Esophagus muscularis mucosa (tissue), 4 donors: ENCODE results near the gene CBLN3. TPM values are rescaled to one million over a fixed set of nuclear protein-coding genes. Genes with fewer than 3 reads are reported as not detected.
"Not testable (repeated sequence)": the region's sequence is repeated elsewhere in the genome, so short reads cannot be mapped to it uniquely, and the experiment has no call there.

Source experiments
- DNase-seq: peaks from one replicate; pipeline ENCODE4 v3.0.0-alpha.2; 2017; ENCODE audit errors: extremely low spot score
- H3K27ac ChIP-seq, 4 donors: fragments of 200-600 bp; sonication (generic); replicated peaks in 1 of 4; 1 replicate in 3 of 4; 2 replicates in 1 of 4; pipeline ENCODE4 v1.5.1; 2016 to 2019; ENCODE audit warnings: mild to moderate bottlenecking in 1 of 4
- H3K27me3 ChIP-seq, 4 donors: fragments of 200-600 bp; sonication (generic); one replicate each; pipeline versions ENCODE4 v1.5.1 to v1.6.0; 2016 to 2019
- H3K36me3 ChIP-seq, 4 donors: fragments of 200-600 bp; sonication (generic); one replicate each; pipeline ENCODE4 v1.5.1; 2016 to 2019
- H3K4me1 ChIP-seq, 4 donors: fragments of 200-600 bp; sonication (generic); one replicate each; pipeline ENCODE4 v1.5.1; 2016 to 2019
- H3K4me3 ChIP-seq, 4 donors: fragments of 200-600 bp; sonication (generic); 1 replicate in 2 of 4; 2 replicates in 2 of 4; pipeline ENCODE4 v1.5.1; 2016 to 2019; ENCODE audit warnings: mild to moderate bottlenecking in 4 of 4, moderate library complexity in 1 of 4
- H3K9me3 ChIP-seq, 4 donors: fragments of 200-600 bp; sonication (generic); 1 replicate in 3 of 4; 2 replicates in 1 of 4; pipeline ENCODE4 v1.5.1; 2016 to 2019
- EP300 ChIP-seq: sonication (generic); formaldehyde crosslinking; IDR thresholded peaks from one replicate; pipeline ENCODE4 v1.6.1; 2017; ENCODE audit warnings: antibody characterized with exemption
- POLR2A ChIP-seq: fragments of 450-650 bp; IDR thresholded peaks from one replicate; pipeline ENCODE4 v1.6.1; 2017; ENCODE audit warnings: antibody characterized with exemption, moderate library complexity, mild to moderate bottlenecking, low read depth
- POLR2AphosphoS5 ChIP-seq, 2 donors: sonication (generic); formaldehyde crosslinking; IDR thresholded peaks; one replicate each; pipeline ENCODE4 v1.6.1; 2017; ENCODE audit warnings: antibody characterized with exemption in 2 of 2
- WGBS: methylation state at CpG from one replicate; pipeline ENCODE4 v1.1.5; 2018; 5-methylcytosine and 5-hydroxymethylcytosine counted together
- intact Hi-C: fragments of 100-400 bp; cut with DNase I; formaldehyde crosslinking; loops from one replicate; pipeline ENCODE4 v1.15.1; 2023
- total RNA-seq, 4 donors: library from RNA; depleted of rRNA; stranded (reverse); fragments of >200 nt; gene quantifications; one replicate each; pipeline versions ENCODE4 v1.1.0 to v1.2.1, GENCODE V29; 2016
- TF ChIP-seq, protein P1 (sequence below), 3 experiments: fragments of 200-600 bp in 2 of 3; fragments of 450-650 bp in 1 of 3; sonication (generic) in 2 of 3; IDR thresholded peaks; one replicate each; pipeline ENCODE4 v1.5.1; 2017 to 2019; ENCODE audit warnings: antibody characterized with exemption in 3 of 3, mild to moderate bottlenecking in 2 of 3, moderate library complexity in 1 of 3

Gene CBLN3
- total RNA-seq, result 1 to 10 TPM; 1.2 to 2.2 (median 1.9) TPM

DNA sequence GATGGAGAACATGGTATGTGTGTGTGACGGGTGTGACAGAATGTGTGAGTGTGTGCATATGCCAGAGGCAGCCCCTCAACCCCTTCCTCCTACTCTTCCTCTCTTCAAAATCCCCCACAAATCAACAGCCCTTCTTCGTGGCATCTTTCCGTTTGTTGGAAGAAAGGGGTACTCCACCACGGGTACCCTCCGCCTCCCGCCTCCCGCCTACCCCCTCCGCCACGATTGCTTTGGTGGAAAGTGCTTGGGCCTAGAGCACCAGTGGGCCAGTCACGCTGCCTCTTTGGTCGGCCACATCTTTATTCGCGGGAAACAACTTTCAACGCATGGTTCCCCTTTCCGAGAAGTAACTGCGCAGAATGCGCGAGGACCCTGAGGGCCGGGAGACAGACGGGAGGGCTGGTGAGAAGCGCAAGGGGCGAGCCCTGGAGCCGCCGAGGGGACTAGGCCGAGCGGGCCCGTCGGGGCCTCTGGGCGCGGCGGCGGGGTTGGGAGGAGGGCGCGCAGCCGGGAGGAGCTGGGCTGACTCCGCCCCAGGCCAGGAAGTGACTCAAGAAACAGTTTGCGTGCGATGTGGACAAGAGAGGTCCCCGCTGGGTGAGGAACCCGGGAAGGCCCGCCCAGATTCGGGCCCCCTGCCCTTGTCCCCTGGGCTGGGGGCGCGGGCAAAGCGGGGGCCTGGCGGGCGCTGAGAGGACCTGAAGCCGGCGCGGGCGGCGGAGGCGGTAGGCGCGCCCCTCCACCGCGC lies at the start of gene CBLN3, which contains the start of gene KHNYN:
Gene CBLN3, minus strand, starts transcription at position 274 of the 748 bp plus-strand sequence. CDS start 614 bp downstream, outside the sequence.
Gene KHNYN, plus strand, starts transcription at position 560 of the 748 bp plus-strand sequence. CDS start 777 bp downstream, outside the sequence.
- Histone ChIP-seq H3K4me1 (peaks cover 36 to 57% (median 48%) of the 10 kb centered on the region in 4 donors), H3K9me3 (no peaks in the 10 kb centered on the region), H3K4me3 (peak within 1 kb of the TSS; percentile 66 to 87 (median 70)), H3K36me3 (peaks cover 14 to 35% (median 27%) of the 10 kb centered on the region in 4 donors), H3K27me3 (no peaks in the 10 kb centered on the region), H3K27ac (peak within 1 kb of the TSS; percentile 92 to 98 (median 92))
- intact Hi-C loops, result loop anchor here (5.0 to 10.0 kb wide), 2 partner anchors 32 to 285 kb away; partner anchors contain the start of genes EMC9, NYNRIN, PSME2 and RNF31
- WGBS, result 15% methylated on average over 21 of the region's 57 CpGs
- TF ChIP-seq, protein P1, sequence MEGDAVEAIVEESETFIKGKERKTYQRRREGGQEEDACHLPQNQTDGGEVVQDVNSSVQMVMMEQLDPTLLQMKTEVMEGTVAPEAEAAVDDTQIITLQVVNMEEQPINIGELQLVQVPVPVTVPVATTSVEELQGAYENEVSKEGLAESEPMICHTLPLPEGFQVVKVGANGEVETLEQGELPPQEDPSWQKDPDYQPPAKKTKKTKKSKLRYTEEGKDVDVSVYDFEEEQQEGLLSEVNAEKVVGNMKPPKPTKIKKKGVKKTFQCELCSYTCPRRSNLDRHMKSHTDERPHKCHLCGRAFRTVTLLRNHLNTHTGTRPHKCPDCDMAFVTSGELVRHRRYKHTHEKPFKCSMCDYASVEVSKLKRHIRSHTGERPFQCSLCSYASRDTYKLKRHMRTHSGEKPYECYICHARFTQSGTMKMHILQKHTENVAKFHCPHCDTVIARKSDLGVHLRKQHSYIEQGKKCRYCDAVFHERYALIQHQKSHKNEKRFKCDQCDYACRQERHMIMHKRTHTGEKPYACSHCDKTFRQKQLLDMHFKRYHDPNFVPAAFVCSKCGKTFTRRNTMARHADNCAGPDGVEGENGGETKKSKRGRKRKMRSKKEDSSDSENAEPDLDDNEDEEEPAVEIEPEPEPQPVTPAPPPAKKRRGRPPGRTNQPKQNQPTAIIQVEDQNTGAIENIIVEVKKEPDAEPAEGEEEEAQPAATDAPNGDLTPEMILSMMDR (IDR thresholded peaks at IDR 0.05), result peak in 1 of 3 experiments; percentile 5
- TF ChIP-seq POLR2A (peak; percentile 95), POLR2AphosphoS5 (IDR thresholded peaks at IDR 0.05) (peak; percentile 93 to 98), EP300 (no peak)
- DNase-seq, result peak; percentile 96

DNA sequence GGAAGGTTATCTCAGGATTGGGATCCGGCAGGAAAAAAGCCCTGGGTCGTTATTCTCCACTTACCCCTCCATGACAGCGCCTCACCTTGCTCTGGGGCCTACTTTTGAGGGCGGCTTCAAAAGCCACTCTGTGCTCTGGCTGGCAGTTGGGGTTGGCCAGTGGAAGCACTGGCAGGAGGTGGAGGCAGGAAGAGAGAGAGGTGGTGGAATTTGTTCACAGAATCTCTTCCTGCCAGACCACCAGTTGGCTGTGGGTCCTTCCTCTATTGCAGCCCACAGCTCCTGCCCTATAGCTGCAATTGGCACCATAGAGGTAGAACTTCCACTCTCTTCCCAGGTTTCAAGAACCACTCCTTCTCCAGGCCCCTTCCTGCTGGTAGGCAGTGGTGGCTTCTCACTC lies 45.8 kb upstream of the CBLN3 start:
- Histone ChIP-seq H3K27me3 (no peaks in the 10 kb centered on the region), H3K4me1 (no peaks in the 10 kb centered on the region), H3K27ac (no peak overlapping the region), H3K4me3 (no peak overlapping the region), H3K36me3 (no peaks in the 10 kb centered on the region), H3K9me3 (no peaks in the 10 kb centered on the region)
- no peak for DNase-seq
- intact Hi-C loops, result no loop called here
- TF ChIP-seq POLR2A, result no peak
- TF ChIP-seq, protein P1 (IDR thresholded peaks at IDR 0.05), result no peak
- no peak for TF ChIP-seq POLR2AphosphoS5 (IDR thresholded peaks at IDR 0.05)
- TF ChIP-seq EP300, result no peak
- WGBS, result 83% methylated on average over 4 of the region's 4 CpGs

DNA sequence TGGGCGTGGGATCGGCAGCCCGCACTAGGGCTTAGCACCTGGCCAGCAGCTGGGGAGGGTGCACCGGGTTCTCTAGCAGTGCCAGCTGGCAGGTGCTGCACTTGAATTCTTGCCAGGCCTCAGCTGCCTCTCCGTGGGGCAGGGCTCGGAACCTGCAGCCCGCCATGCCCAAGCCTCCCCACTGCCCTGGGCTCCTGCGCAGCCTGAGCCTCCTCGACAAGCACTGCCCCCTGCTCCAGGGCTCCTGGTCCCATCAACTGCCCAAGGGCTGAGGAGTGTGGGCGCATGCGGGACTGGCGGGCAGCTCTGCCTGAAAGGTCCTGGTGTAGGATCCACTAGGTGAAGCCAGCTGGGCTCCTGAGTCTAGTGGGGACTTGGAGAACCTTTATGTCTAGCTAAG lies 43.7 kb upstream of the CBLN3 start:
- Histone ChIP-seq H3K36me3 (no peaks in the 10 kb centered on the region), H3K9me3 (no peaks in the 10 kb centered on the region), H3K4me3 (no peak overlapping the region), H3K4me1 (no peaks in the 10 kb centered on the region), H3K27me3 (no peaks in the 10 kb centered on the region), H3K27ac (no peak overlapping the region)
- 100% methylated on average over 1 of the region's 12 CpGs for WGBS
- intact Hi-C loops, result no loop called here
- TF ChIP-seq POLR2A, result no peak
- TF ChIP-seq, protein P1 (IDR thresholded peaks at IDR 0.05), result no peak
- TF ChIP-seq EP300, result no peak
- no peak for TF ChIP-seq POLR2AphosphoS5 (IDR thresholded peaks at IDR 0.05)
- no peak for DNase-seq

DNA sequence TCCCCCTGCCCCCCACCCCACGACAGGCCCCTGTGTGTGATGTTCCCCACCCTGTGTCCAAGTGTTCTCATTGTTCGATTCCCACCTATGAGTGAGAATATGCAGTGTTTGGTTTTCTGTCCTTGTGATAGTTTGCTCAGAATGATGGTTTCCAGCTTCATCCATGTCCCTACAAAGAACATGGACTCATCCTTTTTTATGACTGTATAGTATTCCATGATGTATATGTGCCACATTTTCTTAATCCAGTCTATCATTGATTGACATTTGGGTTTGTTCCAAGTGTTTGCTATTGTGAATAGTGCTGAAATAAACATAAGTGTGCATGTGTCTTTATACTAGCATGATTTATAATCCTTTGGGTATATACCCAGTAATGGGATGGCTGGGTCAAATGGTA lies 41.0 kb upstream of the CBLN3 start:
- H3K9me3 ChIP-seq, H3K36me3 ChIP-seq, DNase-seq, H3K4me3 ChIP-seq, H3K4me1 ChIP-seq, H3K27me3 ChIP-seq, H3K27ac ChIP-seq, intact Hi-C loops: not testable (repeated sequence)
- 88% methylated on average over 2 of the region's 2 CpGs for WGBS

DNA sequence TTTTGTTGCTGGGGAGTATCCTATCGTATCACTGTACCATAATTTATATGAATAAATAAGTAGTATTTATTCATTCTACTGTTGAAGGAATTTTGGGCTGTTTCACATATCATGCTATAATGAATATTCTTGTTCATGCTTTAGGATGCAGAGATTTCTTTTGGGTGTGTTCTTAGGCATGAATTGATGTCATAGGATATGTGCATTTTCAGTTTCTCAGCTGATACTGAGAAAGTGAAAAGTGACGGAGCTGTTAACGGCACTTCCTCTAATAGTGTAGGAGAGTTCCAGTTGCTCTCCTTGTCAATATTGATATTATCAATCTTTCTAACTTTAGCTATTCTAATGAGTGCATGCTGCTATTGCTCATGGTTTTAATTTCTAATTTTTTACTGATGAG lies 36.3 kb upstream of the CBLN3 start:
- Histone ChIP-seq H3K4me1 (no peaks in the 10 kb centered on the region), H3K9me3 (no peaks in the 10 kb centered on the region), H3K27me3 (no peaks in the 10 kb centered on the region), H3K27ac (no peak overlapping the region), H3K36me3 (no peaks in the 10 kb centered on the region), H3K4me3 (no peak overlapping the region)
- 88% methylated on average over 3 of the region's 3 CpGs for WGBS
- intact Hi-C loops, result no loop called here
- TF ChIP-seq, protein P1 (IDR thresholded peaks at IDR 0.05), result no peak
- no peak for TF ChIP-seq POLR2A
- no peak for TF ChIP-seq POLR2AphosphoS5 (IDR thresholded peaks at IDR 0.05)
- no peak for TF ChIP-seq EP300
- no peak for DNase-seq
